MCF 10A (cell line): ENCODE measurements around the gene NT5C3B. TPM values are rescaled to one million over a fixed set of nuclear protein-coding genes. Genes with fewer than 3 reads are reported as not detected.
"Not testable (repeated sequence)": the region's sequence is repeated elsewhere in the genome, so short reads cannot be mapped to it uniquely, and the experiment has no call there.

Experiments
- BruUV-seq: library from RNA; stranded (reverse); fragments of 400-500 nt; replicated peaks from 2 replicates; lab custom pipeline; 2021; lab: Mats Ljungman, UMichigan
- CTCF ChIA-PET: fragments of 300-600 bp; sonication (Branson Sonifier 250); formaldehyde crosslinking; extraction: SDS; loops from one replicate; lab custom pipeline; 2021; ENCODE audit warnings: antibody characterized with exemption, inconsistent platforms; lab: Yijun Ruan, JAX
- POLR2A ChIA-PET: fragments of 300-600, 350-650 bp; sonication (Branson Sonifier 250); formaldehyde crosslinking; extraction: SDS; loops from one replicate; lab custom pipeline; 2020; ENCODE audit warnings: antibody characterized with exemption, inconsistent platforms; lab: Yijun Ruan, JAX
- DNase-seq: peaks from one replicate; pipeline ENCODE4 v3.0.0-alpha.2; 2018; ENCODE audit not compliant: unreplicated experiment
- H3K27ac Mint-ChIP-seq: one replicate; pipeline ENCODE4 v1.8.0; 2022; ENCODE audit warnings: mild to moderate bottlenecking, low read depth, mixed read lengths; ENCODE audit not compliant: unreplicated experiment
- H3K27me3 Mint-ChIP-seq: one replicate; pipeline ENCODE4 v1.8.0; 2022; ENCODE audit warnings: mixed read lengths; ENCODE audit not compliant: insufficient read depth, unreplicated experiment
- H3K36me3 Mint-ChIP-seq: one replicate; pipeline ENCODE4 v1.8.0; 2022; ENCODE audit warnings: mild to moderate bottlenecking, moderate library complexity, mixed read lengths; ENCODE audit not compliant: insufficient read depth, unreplicated experiment
- H3K4me1 Mint-ChIP-seq: one replicate; pipeline ENCODE4 v1.8.0; 2022; ENCODE audit warnings: mixed read lengths; ENCODE audit not compliant: insufficient read depth, unreplicated experiment
- H3K4me3 Mint-ChIP-seq: one replicate; pipeline ENCODE4 v1.8.0; 2022; ENCODE audit warnings: mild to moderate bottlenecking, moderate library complexity, mixed read lengths; ENCODE audit not compliant: unreplicated experiment
- H3K9me3 Mint-ChIP-seq: one replicate; pipeline ENCODE4 v1.8.0; 2022; ENCODE audit warnings: mixed read lengths; ENCODE audit not compliant: unreplicated experiment
- CTCF ChIP-seq: fragments of 200-600 bp; IDR thresholded peaks from one replicate; pipeline ENCODE4 v1.8.0; 2022; ENCODE audit warnings: antibody characterized with exemption, mild to moderate bottlenecking; ENCODE audit not compliant: unreplicated experiment
- intact Hi-C: fragments of 100-400 bp; cut with micrococcal nuclease; formaldehyde crosslinking; loops from 2 replicates; pipeline ENCODE4 v1.14.1; 2022
- total RNA-seq: library from RNA; stranded (reverse); gene quantifications from 2 replicates; pipeline ENCODE4 v1.2.3, GENCODE V29; 2022

Gene NT5C3B
- total RNA-seq, 1 experiment from 2014 or later: 59.8 TPM

DNA sequence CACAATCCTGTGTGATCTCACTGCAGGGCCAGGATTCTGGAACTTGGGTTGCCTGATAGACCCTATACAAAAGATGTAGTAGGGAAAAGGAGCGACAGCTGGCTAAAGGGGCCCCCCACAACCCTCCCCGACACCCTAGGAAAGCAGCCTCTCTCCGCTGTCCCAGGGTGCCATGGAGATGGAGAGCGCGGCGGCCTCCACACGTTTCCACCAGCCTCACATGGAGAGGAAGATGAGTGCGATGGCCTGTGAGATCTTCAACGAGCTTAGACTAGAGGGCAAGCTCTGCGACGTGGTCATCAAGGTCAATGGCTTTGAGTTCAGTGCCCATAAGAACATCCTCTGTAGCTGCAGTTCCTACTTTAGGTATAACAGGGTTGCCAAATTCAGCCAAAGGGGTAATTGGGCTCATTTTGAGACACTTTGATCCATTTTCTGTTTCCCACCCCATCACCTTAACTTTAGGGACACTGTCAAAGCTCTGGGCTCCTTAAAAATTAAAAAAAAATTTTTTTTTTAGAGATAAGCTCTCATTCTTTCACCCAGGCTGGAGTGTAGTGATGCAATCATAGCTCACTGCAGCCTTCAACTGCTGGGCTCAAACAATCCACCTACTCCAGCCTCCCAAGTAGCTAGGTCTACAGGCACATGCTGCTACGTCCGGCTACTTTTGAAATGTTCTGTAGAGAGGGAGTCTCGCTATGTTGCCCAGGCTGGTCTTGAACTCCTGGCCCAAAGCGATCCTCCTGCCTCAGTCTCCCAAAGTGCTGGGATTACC lies 1.9 kb upstream of the NT5C3B start, which contains the start of gene KLHL10:
TSS of gene KLHL10 (plus strand) at position 65 of the 778 bp plus-strand sequence. CDS start at position 173, 108 bp downstream.
- BruUV-seq: no TSS peak
- no peaks in the 10 kb centered on the region for H3K27me3 Mint-ChIP-seq
- no peaks in the 10 kb centered on the region for H3K9me3 Mint-ChIP-seq
- ChIA-PET POLR2A (interaction anchor here (1.5 kb wide), 1 partner anchor 10 kb away, joined by 3 read pairs; no protein-coding TSS in a partner anchor), CTCF (interaction anchor here (0.6 to 1.1 kb wide), 4 partner anchors 24 to 1261 kb away, joined by 3 to 4 read pairs (median 4); no protein-coding TSS in a partner anchor)
- TF ChIP-seq CTCF: no peak
- peak within 1 kb of the TSS; percentile 75 for H3K4me3 Mint-ChIP-seq
- peaks cover 9% of the 10 kb centered on the region for H3K4me1 Mint-ChIP-seq
- DNase-seq: no peak
- intact Hi-C loops: no loop called here
- H3K36me3 Mint-ChIP-seq: peaks cover 12% of the 10 kb centered on the region
- H3K27ac Mint-ChIP-seq: no peak within 1 kb of the TSS

- Mint-ChIP-seq H3K27ac (no peak overlapping the region), H3K4me3 (peak overlapping the region; percentile 75), H3K27me3 (no peaks in the 10 kb centered on the region), H3K9me3 (no peaks in the 10 kb centered on the region), H3K4me1 (peaks cover 9% of the 10 kb centered on the region), H3K36me3 (peaks cover 20% of the 10 kb centered on the region)
- DNase-seq: no peak
- no peak for TF ChIP-seq CTCF
- ChIA-PET POLR2A (interaction anchor here (0.7 to 3.3 kb wide), 7 partner anchors 12 to 586 kb away, joined by 3 to 26 read pairs (median 4); partner anchors contain the start of genes CAVIN1, KLHL11 and P3H4), CTCF (interaction anchor here (0.5 to 0.7 kb wide), 4 partner anchors 28 to 1260 kb away, joined by 3 to 5 read pairs (median 3); no protein-coding TSS in a partner anchor)
- BruUV-seq: no TSS peak
- intact Hi-C loops: no loop called here
Observed at GRCh38 chr17:41836550-41837196, 641 bp upstream of the NT5C3B start.

DNA sequence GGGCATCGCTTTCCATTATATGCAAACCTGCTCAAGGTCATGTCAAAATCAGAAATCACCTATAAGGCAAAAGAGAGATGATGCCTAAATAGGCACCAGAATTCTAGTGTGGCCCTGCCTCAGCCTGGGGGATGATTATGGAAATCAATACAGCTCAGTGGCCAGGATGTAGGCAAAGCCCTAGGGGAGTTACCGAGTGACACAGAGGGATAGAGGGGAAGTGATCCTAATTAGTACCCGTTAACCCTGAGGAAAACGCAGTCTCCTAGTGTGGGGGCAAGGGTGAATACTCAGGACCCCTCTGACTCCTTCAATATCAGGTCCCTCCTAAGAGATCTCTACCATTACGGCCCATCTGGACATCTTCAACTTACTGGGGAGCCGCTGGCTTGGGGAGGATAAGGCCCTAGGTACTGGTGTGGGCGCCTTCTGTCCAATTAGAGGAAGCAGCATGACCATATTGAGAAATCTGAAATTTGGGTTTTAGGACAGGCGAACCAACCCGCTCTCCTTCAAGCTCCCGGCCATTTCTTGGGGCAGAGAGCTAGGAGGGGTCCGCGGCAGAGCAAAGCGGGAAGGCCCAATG lies 725 bp downstream of the NT5C3B start:
- ChIA-PET CTCF (interaction anchor here (0.5 to 1.7 kb wide), 6 partner anchors 11 to 816 kb away, joined by 3 to 5 read pairs (median 4); no protein-coding TSS in a partner anchor), POLR2A (interaction anchor here (0.8 to 3.3 kb wide), 8 partner anchors 13 to 56 kb away, joined by 3 to 26 read pairs (median 4); partner anchors contain the start of genes FKBP10, JUP, KLHL11 and P3H4)
- Mint-ChIP-seq H3K9me3 (no peaks in the 10 kb centered on the region), H3K27me3 (no peaks in the 10 kb centered on the region), H3K4me1 (peaks cover 9% of the 10 kb centered on the region), H3K27ac (peak overlapping the region; percentile 31), H3K36me3 (peaks cover 29% of the 10 kb centered on the region), H3K4me3 (peak overlapping the region; percentile 75)
- TF ChIP-seq CTCF: no peak
- no peak for DNase-seq
- BruUV-seq: TSS peak; percentile 45
- intact Hi-C loops: no loop called here

- BruUV-seq, intact Hi-C loops, H3K4me1 Mint-ChIP-seq, H3K27ac Mint-ChIP-seq, H3K27me3 Mint-ChIP-seq, DNase-seq, H3K4me3 Mint-ChIP-seq, H3K9me3 Mint-ChIP-seq: not testable (repeated sequence)
- POLR2A ChIA-PET: interaction anchor here (1.1 kb wide), 1 partner anchor 17 kb away, joined by 5 read pairs; the partner anchor contains the start of gene FKBP10
- CTCF ChIA-PET: interaction anchor here (0.9 kb wide), 1 partner anchor 34 kb away, joined by 4 read pairs; no protein-coding TSS in a partner anchor
- peaks cover 61% of the 10 kb centered on the region for H3K36me3 Mint-ChIP-seq
Observed at GRCh38 chr17:41829961-41830360, 6.1 kb downstream of the NT5C3B start.
